Lower lobe of right lung (tissue), 2 donors: ENCODE measurements around the gene RFT1. TPM values are rescaled to one million over a fixed set of nuclear protein-coding genes. Genes with fewer than 3 reads are reported as not detected.
A peak's percentile ranks its signal among the peaks of the same experiment; 100 is the strongest.

Source experiments
- ATAC-seq, 2 donors: fragments of 200-7000 bp; cut with Tn5 transposase; one replicate each; pipeline ENCODE4 v1.9.1; 2020 to 2022; ENCODE audit warnings: mild to moderate bottlenecking in 2 of 2, moderate library complexity in 2 of 2
- DNase-seq: peaks from one replicate; pipeline ENCODE4 v3.0.0-alpha.2; 2020
- H3K27ac ChIP-seq: fragments of 200-600 bp; one replicate; pipeline ENCODE4 v1.8.0; 2022
- H3K27me3 ChIP-seq: fragments of 200-600 bp; one replicate; pipeline ENCODE4 v1.8.0; 2022; ENCODE audit warnings: low read depth
- H3K36me3 ChIP-seq: fragments of 200-600 bp; one replicate; pipeline ENCODE4 v1.8.0; 2022; ENCODE audit warnings: mild to moderate bottlenecking
- H3K4me1 ChIP-seq: fragments of 200-600 bp; one replicate; pipeline ENCODE4 v1.8.0; 2022
- H3K4me3 ChIP-seq: fragments of 200-600 bp; one replicate; pipeline ENCODE4 v1.8.0; 2022; ENCODE audit warnings: mild to moderate bottlenecking
- H3K9me3 ChIP-seq: fragments of 200-600 bp; one replicate; pipeline ENCODE4 v1.8.0; 2022
- CTCF ChIP-seq: fragments of 200-600 bp; IDR thresholded peaks from one replicate; pipeline ENCODE4 v1.8.0; 2022; ENCODE audit warnings: antibody characterized with exemption, mild to moderate bottlenecking
- intact Hi-C: fragments of 100-400 bp; cut with DNase I; formaldehyde crosslinking; loops from one replicate; pipeline ENCODE4 v1.11.0; 2022
- total RNA-seq: library from RNA; stranded (reverse); fragmentation: NEBNext Ultra II Directional; extraction: Animal tissue kit (Norgen Biotek cat#: 25700); gene quantifications from one replicate; pipeline ENCODE4 v1.2.1, GENCODE V29; 2021
- donor health status: DM: no; HTN: yes; CAD: no; lungs with severe emphysema.

The RFT1 gene
- total RNA-seq, 1 donor from 2014 or later: 18.3 TPM

GRCh38 chr3:53075743-53076140 is 54.5 kb downstream of the RFT1 start:
- intact Hi-C loops: no loop called here
- no peak for ATAC-seq
- Histone ChIP-seq H3K27ac (no peak overlapping the region), H3K9me3 (no peaks in the 10 kb centered on the region), H3K4me3 (no peak overlapping the region), H3K36me3 (no peaks in the 10 kb centered on the region), H3K4me1 (peaks cover 18% of the 10 kb centered on the region), H3K27me3 (no peaks in the 10 kb centered on the region)
- DNase-seq: no peak
- no peak for TF ChIP-seq CTCF

- H3K27me3 ChIP-seq: no peaks in the 10 kb centered on the region
- no peak overlapping the region for H3K27ac ChIP-seq
- intact Hi-C loops: no loop called here
- no peaks in the 10 kb centered on the region for H3K9me3 ChIP-seq
- ATAC-seq (no peak), DNase-seq (no peak)
- no peak for TF ChIP-seq CTCF
- H3K4me1 ChIP-seq: peaks cover 18% of the 10 kb centered on the region
- H3K4me3 ChIP-seq: no peak overlapping the region
- H3K36me3 ChIP-seq: no peaks in the 10 kb centered on the region
Measured at GRCh38 chr3:53074761-53075742, 55.2 kb downstream of the RFT1 start.

GRCh38 chr3:53074366-53074696 is 55.9 kb downstream of the RFT1 start:
- ATAC-seq (no peak), DNase-seq (no peak)
- no peak overlapping the region for H3K27ac ChIP-seq
- intact Hi-C loops: no loop called here
- no peaks in the 10 kb centered on the region for H3K27me3 ChIP-seq
- no peaks in the 10 kb centered on the region for H3K36me3 ChIP-seq
- no peak for TF ChIP-seq CTCF
- H3K9me3 ChIP-seq: no peaks in the 10 kb centered on the region
- H3K4me1 ChIP-seq: peaks cover 18% of the 10 kb centered on the region
- no peak overlapping the region for H3K4me3 ChIP-seq

- Histone ChIP-seq H3K9me3 (no peaks in the 10 kb centered on the region), H3K4me3 (peak overlapping the region; percentile 90), H3K27me3 (no peaks in the 10 kb centered on the region), H3K4me1 (peaks cover 18% of the 10 kb centered on the region), H3K27ac (peak overlapping the region; percentile 82), H3K36me3 (no peaks in the 10 kb centered on the region)
- peak in 1 of 2 donors; percentile 1 for ATAC-seq
- no peak for TF ChIP-seq CTCF
- intact Hi-C loops: no loop called here
- DNase-seq: no peak
Measured at GRCh38 chr3:53073553-53074365, 56.5 kb downstream of the RFT1 start.

- intact Hi-C loops: no loop called here
- Histone ChIP-seq H3K4me1 (peaks cover 18% of the 10 kb centered on the region), H3K27ac (peak overlapping the region; percentile 82), H3K27me3 (no peaks in the 10 kb centered on the region), H3K36me3 (no peaks in the 10 kb centered on the region), H3K9me3 (no peaks in the 10 kb centered on the region), H3K4me3 (peak overlapping the region; percentile 90)
- peak; percentile 92 for DNase-seq
- TF ChIP-seq CTCF: peak; percentile 95
- ATAC-seq: peak; percentile 96 to 97
Measured at GRCh38 chr3:53072653-53073552, 57.3 kb downstream of the RFT1 start.
